ENCODE measurements around the gene PRMT2.

PRMT2 gene

GRCh38 chr21:46610018-46610701, 25.3 kb upstream of the PRMT2 start:
- no peaks in the 10 kb centered on the region for H3K9me3 ChIP-seq (ENCODE audit: low read depth, low read length)
- no peak overlapping the region for H3K27ac ChIP-seq
- no peaks in the 10 kb centered on the region for H3K36me3 ChIP-seq (ENCODE audit: insufficient read depth, low read length)
- no peak overlapping the region for H3K9ac ChIP-seq (ENCODE audit: insufficient read length)
- no peak for DNase-seq (ENCODE audit: low read depth, low spot score)
- TF ChIP-seq EZH2 (IDR thresholded peaks at IDR 0.05): no peak
- no peak for TF ChIP-seq POLR2AphosphoS5 (IDR thresholded peaks at IDR 0.05; ENCODE audit: borderline replicate concordance, low read depth, low read length)
- no peak for TF ChIP-seq FOXP2 (optimal IDR thresholded peaks at IDR 0.05; ENCODE audit: control extremely low read depth, extremely low read length, insufficient read depth)
- H3K4me3 ChIP-seq: no peak overlapping the region

- Histone ChIP-seq H3K27ac (no peak overlapping the region), H3K9ac (ENCODE audit: insufficient read length) (no peak overlapping the region), H3K9me3 (ENCODE audit: low read depth, low read length) (no peaks in the 10 kb centered on the region), H3K4me3 (no peak overlapping the region), H3K36me3 (ENCODE audit: insufficient read depth, low read length) (no peaks in the 10 kb centered on the region)
- no peak for DNase-seq (ENCODE audit: low read depth, low spot score)
- no peak for TF ChIP-seq POLR2AphosphoS5 (IDR thresholded peaks at IDR 0.05; ENCODE audit: borderline replicate concordance, low read depth, low read length)
- no peak for TF ChIP-seq EZH2 (IDR thresholded peaks at IDR 0.05)
- TF ChIP-seq FOXP2 (optimal IDR thresholded peaks at IDR 0.05; ENCODE audit: control extremely low read depth, extremely low read length, insufficient read depth): no peak
Measured at GRCh38 chr21:46613391-46613790, 22.1 kb upstream of the PRMT2 start.

GRCh38 chr21:46616050-46616449, 19.4 kb upstream of the PRMT2 start:
- no peak overlapping the region for H3K9ac ChIP-seq (ENCODE audit: insufficient read length)
- no peaks in the 10 kb centered on the region for H3K36me3 ChIP-seq (ENCODE audit: insufficient read depth, low read length)
- no peak overlapping the region for H3K27ac ChIP-seq
- TF ChIP-seq FOXP2 (optimal IDR thresholded peaks at IDR 0.05; ENCODE audit: control extremely low read depth, extremely low read length, insufficient read depth): no peak
- DNase-seq (ENCODE audit: low read depth, low spot score): no peak
- no peak overlapping the region for H3K4me3 ChIP-seq
- no peaks in the 10 kb centered on the region for H3K9me3 ChIP-seq (ENCODE audit: low read depth, low read length)

- no peaks in the 10 kb centered on the region for H3K36me3 ChIP-seq (ENCODE audit: insufficient read depth, low read length)
- H3K9me3 ChIP-seq (ENCODE audit: low read depth, low read length): no peaks in the 10 kb centered on the region
- H3K4me3 ChIP-seq: no peak overlapping the region
- no peak overlapping the region for H3K27ac ChIP-seq
- TF ChIP-seq EZH2 (IDR thresholded peaks at IDR 0.05) (no peak), POLR2AphosphoS5 (IDR thresholded peaks at IDR 0.05; ENCODE audit: borderline replicate concordance, low read depth, low read length) (no peak), FOXP2 (optimal IDR thresholded peaks at IDR 0.05; ENCODE audit: control extremely low read depth, extremely low read length, insufficient read depth) (no peak)
- no peak for DNase-seq (ENCODE audit: low read depth, low spot score)
- H3K9ac ChIP-seq (ENCODE audit: insufficient read length): no peak overlapping the region
Measured at GRCh38 chr21:46616656-46617055, 18.8 kb upstream of the PRMT2 start.

GRCh38 chr21:46617267-46618051, 18.0 kb upstream of the PRMT2 start:
- TF ChIP-seq POLR2AphosphoS5 (IDR thresholded peaks at IDR 0.05; ENCODE audit: borderline replicate concordance, low read depth, low read length) (no peak), FOXP2 (optimal IDR thresholded peaks at IDR 0.05; ENCODE audit: control extremely low read depth, extremely low read length, insufficient read depth) (no peak), EZH2 (IDR thresholded peaks at IDR 0.05) (no peak)
- DNase-seq (ENCODE audit: low read depth, low spot score): no peak
- H3K4me3 ChIP-seq: no peak overlapping the region

GRCh38 chr21:46618738-46619379, 16.6 kb upstream of the PRMT2 start:
- no peaks in the 10 kb centered on the region for H3K36me3 ChIP-seq (ENCODE audit: insufficient read depth, low read length)
- no peak overlapping the region for H3K9ac ChIP-seq (ENCODE audit: insufficient read length)
- no peak for DNase-seq (ENCODE audit: low read depth, low spot score)
- no peak overlapping the region for H3K4me3 ChIP-seq
- TF ChIP-seq FOXP2 (optimal IDR thresholded peaks at IDR 0.05; ENCODE audit: control extremely low read depth, extremely low read length, insufficient read depth): no peak
- H3K9me3 ChIP-seq (ENCODE audit: low read depth, low read length): no peaks in the 10 kb centered on the region
- H3K27ac ChIP-seq: no peak overlapping the region

More at GRCh38 chr21:46617267-46618051, 18.0 kb upstream of the PRMT2 start:
- Histone ChIP-seq H3K9ac (ENCODE audit: insufficient read length) (no peak overlapping the region), H3K9me3 (ENCODE audit: low read depth, low read length) (no peaks in the 10 kb centered on the region), H3K27ac (no peak overlapping the region), H3K36me3 (ENCODE audit: insufficient read depth, low read length) (no peaks in the 10 kb centered on the region)

- H3K27ac ChIP-seq: no peak overlapping the region
- no peak for TF ChIP-seq EZH2 (IDR thresholded peaks at IDR 0.05)
- no peak for TF ChIP-seq FOXP2 (optimal IDR thresholded peaks at IDR 0.05; ENCODE audit: control extremely low read depth, extremely low read length, insufficient read depth)
- no peak for TF ChIP-seq POLR2AphosphoS5 (IDR thresholded peaks at IDR 0.05; ENCODE audit: borderline replicate concordance, low read depth, low read length)
- H3K4me3 ChIP-seq: no peak overlapping the region
- H3K9ac ChIP-seq (ENCODE audit: insufficient read length): no peak overlapping the region
- no peaks in the 10 kb centered on the region for H3K9me3 ChIP-seq (ENCODE audit: low read depth, low read length)
- DNase-seq (ENCODE audit: low read depth, low spot score): no peak
- H3K36me3 ChIP-seq (ENCODE audit: insufficient read depth, low read length): no peaks in the 10 kb centered on the region
Measured at GRCh38 chr21:46619846-46620245, 15.6 kb upstream of the PRMT2 start.

GRCh38 chr21:46620846-46621245, 14.6 kb upstream of the PRMT2 start:
- DNase-seq (ENCODE audit: low read depth, low spot score): no peak
- no peak for TF ChIP-seq FOXP2 (optimal IDR thresholded peaks at IDR 0.05; ENCODE audit: control extremely low read depth, extremely low read length, insufficient read depth)
- TF ChIP-seq EZH2 (IDR thresholded peaks at IDR 0.05): no peak
- no peak for TF ChIP-seq POLR2AphosphoS5 (IDR thresholded peaks at IDR 0.05; ENCODE audit: borderline replicate concordance, low read depth, low read length)
- Histone ChIP-seq H3K27ac (no peak overlapping the region), H3K36me3 (ENCODE audit: insufficient read depth, low read length) (no peaks in the 10 kb centered on the region), H3K9me3 (ENCODE audit: low read depth, low read length) (no peaks in the 10 kb centered on the region; the same call in 1 of the 2 replicates), H3K4me3 (no peak overlapping the region), H3K9ac (ENCODE audit: insufficient read length) (no peak overlapping the region)

Data from SK-N-MC (cell line).